HCT116 (cell line): ENCODE measurements around the gene FAM13A. TPM values are rescaled to one million over a fixed set of nuclear protein-coding genes. Genes with fewer than 3 reads are reported as not detected.

Experiments
- ATAC-seq: fragments of 200-7000 bp; cut with Tn5 transposase; 2 replicates; pipeline ENCODE4 v1.9.1; 2020; ENCODE audit warnings: mild to moderate bottlenecking, moderate library complexity
- BruUV-seq: library from RNA; stranded (reverse); fragments of 400-500 nt; replicated peaks from 2 replicates; lab custom pipeline; 2021; lab: Mats Ljungman, UMichigan
- CTCF ChIA-PET: fragments of 300-600 bp; sonication (Branson Sonifier 250); formaldehyde crosslinking; loops from one replicate; lab custom pipeline; 2021; ENCODE audit warnings: antibody characterized with exemption; lab: Charles Lee
- POLR2A ChIA-PET: fragments of 300-600, 350-600 bp; sonication (Branson Sonifier 250); formaldehyde crosslinking; loops from one replicate; lab custom pipeline; 2021; ENCODE audit warnings: antibody characterized with exemption; lab: Charles Lee
- RAD21 ChIA-PET, 2 experiments: fragments of 300-600 bp; sonication (Branson Sonifier 250); formaldehyde crosslinking; loops; one replicate each; lab custom pipeline; 2023; ENCODE audit warnings: low total read pairs in 2 of 2; ENCODE audit not compliant: uncharacterized antibody in 2 of 2, unreplicated experiment in 2 of 2, low non-redundant PET in 1 of 2; lab: Charles Lee
- DNase-seq: peaks from one replicate; pipeline ENCODE4 v3.0.0-alpha.2; 2010; ENCODE audit warnings: low read depth, low spot score
- H2AFZ ChIP-seq: fragments of 200-600 bp; shearing (Covaris generic), sonication (generic); 2 replicates; pipeline ENCODE4 v1.6.1; 2017; ENCODE audit warnings: low read depth, mixed run types, mixed read lengths, antibody characterized with exemption, low read length; ENCODE audit not compliant: poor library complexity, severe bottlenecking
- H3K27ac ChIP-seq: 2 replicates; pipeline ENCODE4 v1.5.1; 2012; ENCODE audit warnings: low read depth, low read length
- H3K27me3 ChIP-seq: fragments of 200-600 bp; sonication (generic); 2 replicates; pipeline ENCODE4 v1.6.1; 2016; ENCODE audit warnings: mixed run types, low read length, mixed read lengths; ENCODE audit not compliant: insufficient read depth
- H3K36me3 ChIP-seq, 2 experiments: fragments of 200-500 bp in 1 of 2; fragments of 200-600 bp in 1 of 2; sonication (Bioruptor generic) in 1 of 2; sonication (generic) in 1 of 2; 2 replicates each; pipeline versions ENCODE4 v1.5.1 to v1.6.1; 2014 to 2016; ENCODE audit warnings: low read length in 2 of 2, inconsistent platforms in 1 of 2, mixed read lengths in 1 of 2, mixed run types in 1 of 2; ENCODE audit not compliant: insufficient read depth in 2 of 2, control insufficient read depth in 1 of 2
- H3K4me1 ChIP-seq, 2 experiments: fragments of 200-600 bp in 1 of 2; sonication (generic) in 1 of 2; 2 replicates each; pipeline versions ENCODE4 v1.5.1 to v1.6.1; 2012 to 2017; ENCODE audit warnings: low read length in 2 of 2, inconsistent platforms in 1 of 2, mild to moderate bottlenecking in 1 of 2, mixed read lengths in 1 of 2, mixed run types in 1 of 2, moderate library complexity in 1 of 2; ENCODE audit not compliant: insufficient read depth in 2 of 2, control insufficient read depth in 1 of 2
- H3K4me2 ChIP-seq: fragments of 200-600 bp; sonication (generic); 2 replicates; pipeline ENCODE4 v1.6.1; 2017; ENCODE audit warnings: mixed run types, low read length, mixed read lengths
- H3K4me3 ChIP-seq, 2 experiments: fragments of 200-600 bp in 1 of 2; sonication (generic) in 1 of 2; replicated peaks in 1 of 2; 2 replicates each; pipeline ENCODE4 v1.5.1; 2011 to 2016; ENCODE audit warnings: low read length in 2 of 2, control low read depth in 1 of 2, low read depth in 1 of 2, mild to moderate bottlenecking in 1 of 2, mixed read lengths in 1 of 2, mixed run types in 1 of 2
- H3K79me2 ChIP-seq: fragments of 200-600 bp; sonication (generic); 2 replicates; pipeline ENCODE4 v1.6.1; 2017; ENCODE audit warnings: mild to moderate bottlenecking, mixed run types, low read length, moderate library complexity, mixed read lengths; ENCODE audit not compliant: insufficient read depth
- H3K9ac ChIP-seq: fragments of 200-600 bp; sonication (generic); 2 replicates; pipeline ENCODE4 v1.6.1; 2016; ENCODE audit warnings: low read length, mixed read lengths
- H3K9me2 ChIP-seq: fragments of 200-600 bp; sonication (generic), shearing (Covaris generic); 2 replicates; pipeline ENCODE4 v1.6.1; 2017; ENCODE audit warnings: mixed run types, mild to moderate bottlenecking, moderate library complexity; ENCODE audit not compliant: insufficient read depth
- H3K9me3 ChIP-seq, 2 experiments: fragments of 200-500 bp in 1 of 2; fragments of 200-600 bp in 1 of 2; sonication (Bioruptor generic) in 1 of 2; sonication (generic) in 1 of 2; 2 replicates each; pipeline ENCODE4 v1.6.1; 2014 to 2017; ENCODE audit warnings: low read length in 2 of 2, mixed read lengths in 2 of 2, inconsistent platforms in 1 of 2, low read depth in 1 of 2, mild to moderate bottlenecking in 1 of 2, mixed run types in 1 of 2, moderate library complexity in 1 of 2; ENCODE audit not compliant: control insufficient read depth in 1 of 2, insufficient read depth in 1 of 2
- H4K20me1 ChIP-seq: fragments of 200-600 bp; sonication (generic), shearing (Covaris generic); 2 replicates; pipeline ENCODE4 v1.6.1; 2017; ENCODE audit warnings: mixed run types, mild to moderate bottlenecking, moderate library complexity; ENCODE audit not compliant: insufficient read depth
- CBX3 ChIP-seq: IDR thresholded peaks from 2 replicates; pipeline ENCODE4 v1.6.1; 2012; ENCODE audit warnings: low read depth
- CTCF ChIP-seq, 3 experiments: fragments of 200-600 bp in 1 of 3; sonication (generic) in 1 of 3; IDR thresholded peaks in 2 of 3; conservative IDR thresholded peaks in 1 of 3; 2 replicates each; pipeline ENCODE4 v1.5.1; 2012 to 2017; ENCODE audit warnings: low read depth in 2 of 3, low read length in 2 of 3, antibody characterized with exemption in 1 of 3, borderline replicate concordance in 1 of 3, control low read depth in 1 of 3, mild to moderate bottlenecking in 1 of 3, mixed read lengths in 1 of 3, mixed run types in 1 of 3, moderate library complexity in 1 of 3; ENCODE audit not compliant: insufficient read depth in 1 of 3
- ELF1 ChIP-seq: IDR thresholded peaks from 2 replicates; pipeline ENCODE4 v1.6.1; 2012; ENCODE audit warnings: low read depth, borderline replicate concordance
- EZH2phosphoT487 ChIP-seq: fragments of 200-600 bp; IDR thresholded peaks from 2 replicates; pipeline ENCODE4 v1.6.1; 2018; ENCODE audit warnings: antibody characterized with exemption, borderline replicate concordance
- FOSL1 ChIP-seq: IDR thresholded peaks from 2 replicates; pipeline ENCODE4 v1.6.1; 2012; ENCODE audit warnings: low read depth
- JUND ChIP-seq: IDR thresholded peaks from 2 replicates; pipeline ENCODE4 v1.6.1; 2012
- MAX ChIP-seq: IDR thresholded peaks from 2 replicates; pipeline ENCODE4 v1.6.1; 2012
- POLR2A ChIP-seq: IDR thresholded peaks from 2 replicates; pipeline ENCODE4 v1.7.0; 2011; ENCODE audit warnings: borderline replicate concordance; ENCODE audit not compliant: insufficient read depth, insufficient read length; ENCODE audit errors: extremely low read depth
- RAD21 ChIP-seq: IDR thresholded peaks from 2 replicates; pipeline ENCODE4 v1.6.1; 2012; ENCODE audit warnings: low read depth, mild to moderate bottlenecking
- REST ChIP-seq: IDR thresholded peaks from 2 replicates; pipeline ENCODE4 v1.6.1; 2012; ENCODE audit warnings: low read depth
- SP1 ChIP-seq: IDR thresholded peaks from 2 replicates; pipeline ENCODE4 v1.6.1; 2012; ENCODE audit warnings: low read depth
- SRF ChIP-seq: IDR thresholded peaks from 2 replicates; pipeline ENCODE4 v1.6.1; 2012; ENCODE audit warnings: low read depth
- TCF7L2 ChIP-seq: IDR thresholded peaks from 2 replicates; pipeline ENCODE4 v1.7.0; 2011; ENCODE audit warnings: borderline replicate concordance, inconsistent platforms; ENCODE audit not compliant: insufficient read depth, insufficient read length; ENCODE audit errors: extremely low read depth
- ZFX ChIP-seq: fragments of 450-650 bp; IDR thresholded peaks from 2 replicates; pipeline ENCODE4 v1.6.1; 2017
- ZNF274 ChIP-seq: fragments of 200-500 bp; sonication (Bioruptor generic); IDR thresholded peaks from 2 replicates; pipeline ENCODE4 v1.6.1; 2014; ENCODE audit warnings: mild to moderate bottlenecking, low read depth, low read length, inconsistent platforms
- intact Hi-C: fragments of 100-400 bp; cut with micrococcal nuclease; formaldehyde crosslinking; loops from 2 replicates; pipeline ENCODE4 v1.10.0; 2022
- total RNA-seq: library from RNA; stranded (reverse); gene quantifications from one replicate; pipeline ENCODE4 v1.2.1, GENCODE V29; 2021; ENCODE audit not compliant: unreplicated experiment
- TF ChIP-seq, protein P1 (sequence below): IDR thresholded peaks from 2 replicates; pipeline ENCODE4 v1.6.1; 2012

The FAM13A gene
- total RNA-seq, 1 experiment from 2014 or later = 17.2 TPM

DNA sequence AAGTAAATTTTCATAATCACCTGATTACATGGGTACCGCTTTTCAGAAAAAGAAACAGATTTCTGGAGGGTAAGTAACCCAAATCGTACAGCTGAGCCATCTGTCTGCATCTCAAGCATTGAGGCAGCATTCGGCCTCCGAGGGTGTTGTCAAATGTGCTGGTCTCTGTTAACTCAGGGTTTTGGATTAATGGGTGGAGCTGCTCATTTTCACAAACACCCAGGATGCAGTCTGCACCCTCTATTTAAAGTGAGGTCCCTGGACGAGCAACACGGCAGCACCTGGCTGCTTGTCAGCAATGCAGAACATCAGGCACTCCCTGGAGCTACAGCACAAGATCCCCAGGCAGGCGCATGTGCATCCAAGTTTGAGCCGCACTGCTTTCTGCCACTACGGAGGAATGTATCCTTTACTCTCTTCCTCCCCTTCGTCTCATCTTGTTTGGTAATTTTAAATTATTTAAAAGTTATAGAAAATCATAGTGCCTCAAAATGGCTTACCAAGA is 334.7 kb downstream of the FAM13A start:
- H4K20me1 ChIP-seq = no peaks in the 10 kb centered on the region
- H3K4me1 ChIP-seq = no peaks in the 10 kb centered on the region
- intact Hi-C loops = no loop called here
- H3K36me3 ChIP-seq = 0 out of 4 replicates have a peak, but pooled peaks cover 0 to 2% of the 10 kb centered on the region in 2 experiments
- H3K9ac ChIP-seq = no peak overlapping the region
- no peak overlapping the region for H3K4me2 ChIP-seq
- CTCF ChIA-PET = no interaction called here
- no peaks in the 10 kb centered on the region for H3K27me3 ChIP-seq
- POLR2A ChIA-PET = no interaction called here
- no peak for DNase-seq
- no peaks in the 10 kb centered on the region for H3K79me2 ChIP-seq
- H3K9me2 ChIP-seq = no peaks in the 10 kb centered on the region
- no TSS peak for BruUV-seq
- peaks cover 0 to 4% of the 10 kb centered on the region in 2 experiments; a peak in 1 of 4 replicates for H3K9me3 ChIP-seq
- no peak for TF ChIP-seq CBX3
- TF ChIP-seq RAD21 = no peak
- no peak for TF ChIP-seq SRF
- TF ChIP-seq TCF7L2 = no peak
- no peak for TF ChIP-seq CTCF (IDR thresholded peaks at IDR 0.05 in 2 of 3, conservative IDR thresholded peaks at IDR 0.05 in 1 of 3; ENCODE audit: borderline replicate concordance in 1 of 3, insufficient read depth in 1 of 3, low read depth in 2 of 3, low read length in 2 of 3)
- no peak for TF ChIP-seq MAX
- TF ChIP-seq POLR2A = no peak
- no peak for TF ChIP-seq SP1
- no peak for TF ChIP-seq JUND
- TF ChIP-seq EZH2phosphoT487 = no peak
- no peak for TF ChIP-seq FOSL1
- TF ChIP-seq ELF1 = no peak
- no peak for TF ChIP-seq ZNF274
- TF ChIP-seq, protein P1, sequence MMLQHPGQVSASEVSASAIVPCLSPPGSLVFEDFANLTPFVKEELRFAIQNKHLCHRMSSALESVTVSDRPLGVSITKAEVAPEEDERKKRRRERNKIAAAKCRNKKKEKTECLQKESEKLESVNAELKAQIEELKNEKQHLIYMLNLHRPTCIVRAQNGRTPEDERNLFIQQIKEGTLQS = no peak
- TF ChIP-seq ZFX = no peak
- no peak for TF ChIP-seq REST
- H2AFZ ChIP-seq = no peak overlapping the region
- RAD21 ChIA-PET = no interaction called here
- no peak overlapping the region for H3K4me3 ChIP-seq
- no peak for ATAC-seq
- no peak overlapping the region for H3K27ac ChIP-seq
